HG03135 (cell line): ENCODE results near the gene TAAR5.
"Not testable (repeated sequence)": the region's sequence is repeated elsewhere in the genome, so short reads cannot be mapped to it uniquely, and the experiment has no call there.

Experiments
- ATAC-seq: cut with Tn5 transposase; IDR thresholded peaks from one replicate; pipeline ENCODE4 v1.9.1; 2021; ENCODE audit warnings: mild to moderate bottlenecking, moderate library complexity; ENCODE audit not compliant: unreplicated experiment

TAAR5 gene

DNA sequence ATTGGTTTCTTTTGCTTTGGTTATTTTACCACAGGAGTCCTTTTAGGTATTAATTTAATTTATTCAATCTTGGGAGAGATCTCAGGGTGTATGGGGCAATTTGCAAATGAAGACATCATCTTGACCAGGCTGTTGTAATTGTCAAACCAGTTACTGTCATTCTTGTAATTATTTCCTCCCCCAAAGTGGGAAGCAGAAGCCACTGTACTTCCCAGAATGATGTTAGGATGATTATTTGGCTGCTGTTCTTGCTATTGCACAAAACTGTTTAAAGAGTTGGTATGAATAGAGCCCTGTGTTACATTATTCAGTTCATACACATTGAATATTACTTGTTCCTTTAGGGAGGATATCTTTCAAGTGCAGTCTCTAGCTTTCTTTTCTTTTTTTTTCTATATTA is 17.8 kb downstream of the TAAR5 start:
- ATAC-seq, result no peak

DNA sequence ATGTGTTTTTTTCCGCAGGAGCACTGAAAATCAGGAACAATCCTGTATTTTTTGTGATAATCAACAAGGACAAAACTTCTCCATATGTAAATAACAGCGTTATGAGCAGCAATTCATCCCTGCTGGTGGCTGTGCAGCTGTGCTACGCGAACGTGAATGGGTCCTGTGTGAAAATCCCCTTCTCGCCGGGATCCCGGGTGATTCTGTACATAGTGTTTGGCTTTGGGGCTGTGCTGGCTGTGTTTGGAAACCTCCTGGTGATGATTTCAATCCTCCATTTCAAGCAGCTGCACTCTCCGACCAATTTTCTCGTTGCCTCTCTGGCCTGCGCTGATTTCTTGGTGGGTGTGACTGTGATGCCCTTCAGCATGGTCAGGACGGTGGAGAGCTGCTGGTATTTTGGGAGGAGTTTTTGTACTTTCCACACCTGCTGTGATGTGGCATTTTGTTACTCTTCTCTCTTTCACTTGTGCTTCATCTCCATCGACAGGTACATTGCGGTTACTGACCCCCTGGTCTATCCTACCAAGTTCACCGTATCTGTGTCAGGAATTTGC is 19.2 kb downstream of the TAAR5 start, which contains the start of gene TAAR6:
Gene TAAR6, plus strand, starts transcription at position 102 of the 557 bp plus-strand sequence. Its CDS starts 0 bp downstream, at position 102.
- no peak for ATAC-seq

DNA sequence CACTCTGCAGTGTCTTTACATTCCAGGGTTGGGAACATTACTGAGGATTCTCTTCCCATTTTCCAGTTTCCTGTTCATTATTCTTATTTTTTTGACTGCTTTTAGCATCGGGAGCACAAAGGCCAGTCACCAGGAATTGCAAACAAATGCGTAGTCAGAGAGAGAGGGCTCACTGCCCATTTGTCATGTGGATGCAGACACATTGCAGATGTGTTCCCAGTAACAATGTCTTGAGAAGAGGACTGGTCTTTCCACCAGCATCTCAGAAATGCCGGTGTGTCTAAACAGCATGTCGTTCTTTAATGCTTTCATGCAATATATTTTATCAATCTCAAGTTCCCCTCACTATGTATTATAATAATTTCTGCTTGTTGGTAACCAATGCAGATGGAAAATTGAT is 20.4 kb downstream of the TAAR5 start:
- ATAC-seq, result no peak

DNA sequence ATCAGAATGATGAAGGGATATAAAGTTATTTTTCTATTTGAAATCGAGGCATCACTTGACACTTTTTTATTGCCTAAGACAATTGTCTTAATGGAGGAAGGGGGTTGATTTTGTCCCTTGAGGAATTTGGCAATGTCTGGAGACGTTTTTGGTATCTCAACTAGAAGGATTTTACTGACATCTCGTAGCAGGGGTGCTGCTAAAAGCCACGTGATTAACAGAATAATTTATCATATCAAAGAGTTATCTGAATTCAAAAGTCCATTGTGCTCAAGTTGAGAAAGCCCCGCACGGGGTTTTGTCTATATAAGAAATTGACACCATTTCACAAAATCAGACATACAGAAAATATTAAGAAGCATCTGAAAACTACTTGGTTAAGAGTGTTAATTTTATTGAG is 20.9 kb downstream of the TAAR5 start:
- ATAC-seq, result no peak

DNA sequence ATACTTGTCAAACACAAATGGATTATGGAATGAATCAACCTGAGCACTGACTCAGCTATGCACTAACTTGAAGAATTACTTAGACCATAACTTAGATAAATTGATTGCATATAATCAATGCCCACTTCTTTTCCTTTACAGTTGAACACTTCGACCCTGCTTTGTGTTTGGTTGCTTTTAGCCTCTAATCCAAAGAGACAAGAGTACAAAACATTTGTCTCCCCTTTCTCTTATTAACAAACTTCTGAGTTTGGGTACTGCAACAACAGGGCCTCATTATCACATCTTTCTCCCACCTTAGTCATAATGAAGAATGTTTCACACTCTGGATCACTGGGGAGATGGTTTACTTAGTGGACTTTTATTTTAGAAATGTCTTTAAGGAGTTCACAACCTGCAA is 22.0 kb downstream of the TAAR5 start:
- ATAC-seq, result no peak

DNA sequence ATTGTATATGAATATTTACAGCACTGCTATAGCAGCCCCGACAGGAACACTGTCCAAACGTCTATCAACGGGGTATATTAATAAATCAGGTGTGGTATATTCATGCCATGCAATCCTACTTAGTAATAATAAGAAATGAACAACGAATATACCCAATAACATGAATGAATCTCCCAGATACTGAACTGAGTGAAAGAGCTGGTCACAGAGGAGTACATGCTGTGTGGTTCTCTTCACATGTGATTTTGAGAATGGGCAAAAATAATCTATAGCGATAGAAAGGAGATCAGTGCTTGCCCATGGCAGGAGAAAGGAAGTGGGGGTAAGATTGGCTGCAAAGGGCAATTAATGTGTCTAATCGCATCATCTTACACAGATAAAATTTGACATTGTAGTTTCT is 23.1 kb downstream of the TAAR5 start:
- ATAC-seq, result no peak

DNA sequence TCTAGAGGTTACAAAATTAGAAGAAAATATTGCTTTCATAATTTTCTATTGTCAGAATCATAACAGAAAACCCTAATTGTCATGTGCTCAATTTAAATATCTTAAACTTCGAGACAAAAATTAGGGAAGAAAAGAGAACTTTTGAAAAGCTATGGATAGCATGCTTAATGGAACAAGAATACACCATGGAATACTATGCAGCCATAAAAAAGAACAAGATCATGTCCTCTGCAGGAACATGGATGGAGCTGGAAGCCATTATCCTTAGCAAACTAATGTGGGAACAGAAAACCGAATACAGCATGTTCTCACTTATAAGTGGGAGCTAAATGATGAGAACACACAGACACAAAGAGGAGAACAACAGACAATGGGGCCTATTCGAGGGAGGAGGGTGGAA is 29.5 kb downstream of the TAAR5 start:
- not testable (repeated sequence) for ATAC-seq

DNA sequence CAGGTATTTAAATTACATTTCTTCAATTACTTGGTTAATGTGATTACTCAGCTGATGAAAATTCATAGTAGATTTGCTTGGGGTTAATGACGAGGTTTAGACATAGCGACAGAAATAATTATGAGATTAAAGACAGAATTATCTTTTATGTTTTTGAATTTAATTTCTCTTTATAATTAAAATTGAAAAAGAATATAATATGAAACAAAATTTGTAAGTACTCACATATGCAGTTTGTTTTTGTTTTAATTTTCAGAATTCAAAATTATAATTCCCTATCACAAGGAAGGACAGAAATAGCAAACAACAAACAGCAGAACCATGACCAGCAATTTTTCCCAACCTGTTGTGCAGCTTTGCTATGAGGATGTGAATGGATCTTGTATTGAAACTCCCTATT is 37.2 kb downstream of the TAAR5 start, which contains the start of gene TAAR8:
Gene TAAR8, plus strand, starts transcription at position 301 of the 400 bp plus-strand sequence. Its CDS starts 21 bp downstream, at position 322.
- ATAC-seq, result no peak

DNA sequence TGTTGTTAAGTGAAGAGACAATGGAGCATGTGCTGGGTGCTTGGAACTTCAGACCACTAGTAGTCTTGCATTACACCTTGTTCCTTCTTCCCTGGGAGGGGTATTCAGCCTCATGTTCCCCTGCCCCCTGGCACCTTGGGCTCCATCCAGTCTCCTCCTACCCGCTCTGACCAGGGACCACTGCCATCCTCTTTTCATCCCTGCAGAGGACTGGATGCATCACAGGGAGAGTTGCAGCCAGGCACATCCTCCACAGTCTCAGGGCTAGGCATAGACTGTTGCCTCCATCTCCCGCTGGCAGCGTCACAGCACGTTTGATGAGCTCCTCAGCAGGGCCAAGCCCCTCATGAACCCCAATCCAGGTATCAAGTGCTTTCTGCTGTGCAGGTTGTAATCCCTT is 38.3 kb downstream of the TAAR5 start:
- no peak for ATAC-seq

DNA sequence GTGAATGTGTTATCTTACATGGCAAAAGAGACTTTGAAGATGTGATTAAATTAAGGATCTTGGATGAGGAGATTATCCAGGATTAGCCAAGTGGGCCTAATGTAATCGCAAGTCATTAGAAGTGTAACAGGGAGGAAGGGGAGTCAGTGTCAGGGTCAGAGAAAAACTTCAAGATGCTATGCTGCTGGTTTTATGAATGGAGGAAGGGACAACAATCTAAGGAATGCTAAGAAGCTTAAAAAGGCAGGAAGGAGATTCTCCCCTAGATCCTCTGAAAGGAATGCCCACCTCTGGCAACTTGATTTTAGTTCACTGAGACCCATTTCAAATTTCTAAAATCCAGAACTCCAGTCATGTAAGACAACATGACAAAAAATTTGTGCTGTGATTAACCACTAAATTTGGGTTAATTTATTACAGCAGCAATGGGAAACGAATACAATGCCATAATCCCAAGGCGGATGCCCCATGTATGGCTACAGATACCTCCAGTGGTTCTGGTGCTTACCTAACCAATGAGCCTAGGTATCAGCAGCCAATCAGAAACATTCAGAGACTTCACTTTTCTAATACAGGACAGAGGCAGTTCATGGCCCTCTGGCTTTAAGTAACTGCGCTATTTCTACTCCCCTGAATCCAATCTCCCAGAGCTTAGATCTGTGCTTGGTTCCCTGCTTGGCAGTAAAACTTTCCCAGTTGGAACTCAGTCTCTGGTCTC is 40.6 kb downstream of the TAAR5 start:
- no peak for ATAC-seq

DNA sequence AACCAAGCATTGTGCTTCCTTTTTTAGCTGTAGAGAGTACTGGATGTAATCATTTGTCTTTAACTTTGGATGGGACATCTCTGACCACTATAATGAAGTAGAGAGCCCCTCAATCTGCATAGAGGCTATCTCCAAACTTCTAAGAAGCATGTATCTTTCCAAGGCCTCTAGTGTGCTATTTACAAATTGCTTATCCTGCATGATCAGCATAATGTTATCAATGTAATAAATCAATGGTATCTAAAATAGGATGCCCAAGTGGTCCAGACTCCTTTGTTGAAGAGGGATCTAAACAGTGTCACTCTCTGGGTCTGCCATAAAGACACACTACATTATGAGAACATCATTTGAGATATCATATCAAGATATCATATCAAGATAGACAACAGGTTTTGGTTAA is 44.7 kb downstream of the TAAR5 start:
- no peak for ATAC-seq
